Measurements from ENCODE around the gene MRPL37. TPM values are rescaled to one million over a fixed set of nuclear protein-coding genes. Genes with fewer than 3 reads are reported as not detected.

Gene MRPL37
- total and polyA plus RNA-seq, 2 donors (not counting 3 experiments of a cell fraction or from before 2014, with no cell fraction given) = 45.0 to 109 TPM

GRCh38 chr1:54172614-54173599 is 27.1 kb upstream of the MRPL37 start:
- BruUV-seq (replicated peaks) = no TSS peak
- Histone ChIP-seq H3K27ac (ENCODE audit: insufficient read depth, low read depth, low read length) (peak overlapping the region; percentile 54), H3K9me3 (replicated peaks; ENCODE audit: control insufficient read depth, insufficient read depth, low read length) (no peaks in the 10 kb centered on the region), H3K79me2 (ENCODE audit: control insufficient read depth, insufficient read depth, low read length) (no peaks in the 10 kb centered on the region), H2AFZ (ENCODE audit: low read depth, low read length) (peak overlapping the region; percentile 85), H3K9me1 (replicated peaks; ENCODE audit: control insufficient read depth, extremely low read depth, insufficient read depth, low read length) (no peaks in the 10 kb centered on the region), H3K4me1 (ENCODE audit: control insufficient read depth, extremely low read depth, insufficient read depth, low read length) (peaks cover 17% of the 10 kb centered on the region), H3K4me2 (ENCODE audit: insufficient read depth, low read length) (peak overlapping the region; percentile 68), H4K20me1 (replicated peaks; ENCODE audit: control insufficient read depth, extremely low read depth, insufficient read depth, low read length) (no peaks in the 10 kb centered on the region), H3K27me3 (ENCODE audit: control insufficient read depth in 2 of 2, insufficient read depth in 2 of 2, low read length in 2 of 2) (no peaks in the 10 kb centered on the region), H3K36me3 (ENCODE audit: control insufficient read depth in 2 of 2, extremely low read depth in 1 of 2, insufficient read depth in 2 of 2, low read length in 2 of 2) (no peaks in the 10 kb centered on the region), H3K9ac (replicated peaks; ENCODE audit: extremely low read depth, insufficient read depth, low read length) (peak overlapping the region; percentile 20), H3K4me3 (replicated peaks in 1 of 3; ENCODE audit: insufficient read depth in 1 of 3, low read depth in 1 of 3, low read length in 3 of 3) (no peak overlapping the region)
- dilution Hi-C loops (cut with MboI; ENCODE audit: extremely low pct_ligation_motif_present, low sequenced_read_pairs) = no loop called here
- POLR2A ChIA-PET = interaction anchor here (0.6 kb wide), 1 partner anchor 316 kb away, joined by 3 read pairs; no protein-coding TSS in a partner anchor
- DNase-seq (ENCODE audit: low read depth, low spot score) (peak; percentile 72), FAIRE-seq (peak; percentile 85)
- intact Hi-C loops (cut with micrococcal nuclease) = no loop called here
- TF ChIP-seq FOS (IDR thresholded peaks at IDR 0.05; ENCODE audit: borderline replicate concordance, insufficient read depth, low read length) (peak; percentile 37), JUN (IDR thresholded peaks at IDR 0.05; ENCODE audit: borderline replicate concordance, insufficient read depth, insufficient read length, low read depth) (no peak)
- CTCF ChIA-PET = interaction anchor here (0.8 to 2.2 kb wide), 8 partner anchors 9 to 91 kb away, joined by 3 to 12 read pairs (median 4); no protein-coding TSS in a partner anchor

GRCh38 chr1:54173681-54174080 is 26.3 kb upstream of the MRPL37 start:
- H3K79me2 ChIP-seq (ENCODE audit: control insufficient read depth, insufficient read depth, low read length) = no peaks in the 10 kb centered on the region
- H3K9ac ChIP-seq (replicated peaks; ENCODE audit: extremely low read depth, insufficient read depth, low read length) = no peak overlapping the region
- no peak for TF ChIP-seq JUN (IDR thresholded peaks at IDR 0.05; ENCODE audit: borderline replicate concordance, insufficient read depth, insufficient read length, low read depth)
- no peak for TF ChIP-seq CTCF (IDR thresholded peaks at IDR 0.05; ENCODE audit: extremely low read depth in 1 of 2, insufficient read depth in 1 of 2, low read depth in 1 of 2, low read length in 2 of 2)
- TF ChIP-seq GATA2 (IDR thresholded peaks at IDR 0.05; ENCODE audit: insufficient read depth, insufficient read length, low read depth, low read length) = no peak
- no peak for TF ChIP-seq EZH2 (IDR thresholded peaks at IDR 0.05; ENCODE audit: borderline replicate concordance, low read depth, low read length, severe bottlenecking)
- TF ChIP-seq FOS (IDR thresholded peaks at IDR 0.05; ENCODE audit: borderline replicate concordance, insufficient read depth, low read length) = no peak
- TF ChIP-seq MYC (IDR thresholded peaks at IDR 0.05; ENCODE audit: low read depth, low read length) = no peak
- no peak for TF ChIP-seq POLR2AphosphoS5 (IDR thresholded peaks at IDR 0.05; ENCODE audit: insufficient read depth, low read depth, low read length)
- no peak for TF ChIP-seq POLR2A (IDR thresholded peaks at IDR 0.05; ENCODE audit: low read depth, low read length)
- no peak for TF ChIP-seq MAX (IDR thresholded peaks at IDR 0.05; ENCODE audit: insufficient read depth, insufficient read length)
- H3K9me3 ChIP-seq (replicated peaks; ENCODE audit: control insufficient read depth, insufficient read depth, low read length) = no peaks in the 10 kb centered on the region
- ChIA-PET POLR2A (interaction anchor here (0.6 kb wide), 1 partner anchor 315 kb away, joined by 3 read pairs; no protein-coding TSS in a partner anchor), CTCF (interaction anchor here (1.1 to 2.2 kb wide), 6 partner anchors 8 to 52 kb away, joined by 3 to 12 read pairs (median 4); no protein-coding TSS in a partner anchor)
- FAIRE-seq (no peak), DNase-seq (ENCODE audit: low read depth, low spot score) (peak; percentile 8)
- no peaks in the 10 kb centered on the region for H4K20me1 ChIP-seq (replicated peaks; ENCODE audit: control insufficient read depth, extremely low read depth, insufficient read depth, low read length)
- no peaks in the 10 kb centered on the region for H3K27me3 ChIP-seq (ENCODE audit: control insufficient read depth in 2 of 2, insufficient read depth in 2 of 2, low read length in 2 of 2)
- no peaks in the 10 kb centered on the region for H3K36me3 ChIP-seq (ENCODE audit: control insufficient read depth in 2 of 2, extremely low read depth in 1 of 2, insufficient read depth in 2 of 2, low read length in 2 of 2)
- no peaks in the 10 kb centered on the region for H3K9me1 ChIP-seq (replicated peaks; ENCODE audit: control insufficient read depth, extremely low read depth, insufficient read depth, low read length)
- no TSS peak for BruUV-seq (replicated peaks)
- intact Hi-C loops (cut with micrococcal nuclease) = no loop called here
- dilution Hi-C loops (cut with MboI; ENCODE audit: extremely low pct_ligation_motif_present, low sequenced_read_pairs) = no loop called here
- peaks cover 17% of the 10 kb centered on the region for H3K4me1 ChIP-seq (ENCODE audit: control insufficient read depth, extremely low read depth, insufficient read depth, low read length)
- H3K4me2 ChIP-seq (ENCODE audit: insufficient read depth, low read length) = no peak overlapping the region
- no peak overlapping the region for H3K27ac ChIP-seq (ENCODE audit: insufficient read depth, low read depth, low read length)
- peak overlapping the region; percentile 11 for H2AFZ ChIP-seq (ENCODE audit: low read depth, low read length)
- H3K4me3 ChIP-seq (replicated peaks in 1 of 3; ENCODE audit: insufficient read depth in 1 of 3, low read depth in 1 of 3, low read length in 3 of 3) = no peak overlapping the region

Measured in endothelial cell of umbilical vein (primary cell).